ENCODE measurements around the gene PTPRZ1. TPM values are rescaled to one million over a fixed set of nuclear protein-coding genes. Genes with fewer than 3 reads are reported as not detected.

The PTPRZ1 gene
- polyA plus RNA-seq, 2 of the 4 experiments (the other 2 are of a cell fraction) = not detected

GRCh38 chr7:121961089-121961867, 88.3 kb downstream of the PTPRZ1 start:
- CTCF ChIA-PET = interaction anchor here (1.4 kb wide), 1 partner anchor 33 kb away, joined by 3 read pairs; no protein-coding TSS in a partner anchor
- FAIRE-seq = no peak
- POLR2A ChIA-PET = no interaction called here
- WGBS (ENCODE audit: missing lambda C conversion rate) = 58% methylated on average over 5 of the region's 5 CpGs
- Histone ChIP-seq H3K4me3 (no peak overlapping the region), H3K4me2 (no peak overlapping the region), H3K9me3 (no peaks in the 10 kb centered on the region), H3K4me1 (no peaks in the 10 kb centered on the region), H3K27ac (no peak overlapping the region)
- TF ChIP-seq ATOH8 (CRISPR knock-in tag; IDR thresholded peaks at IDR 0.05; ENCODE audit: low read depth) = no peak
- TF ChIP-seq TP53 (CRISPR knock-in tag; IDR thresholded peaks at IDR 0.05) = no peak
- TF ChIP-seq BCL3 (IDR thresholded peaks at IDR 0.05) = no peak
- TF ChIP-seq HDAC2 (IDR thresholded peaks at IDR 0.05) = no peak
- no peak for TF ChIP-seq HES2 (IDR thresholded peaks at IDR 0.05)
- TF ChIP-seq, protein P1, sequence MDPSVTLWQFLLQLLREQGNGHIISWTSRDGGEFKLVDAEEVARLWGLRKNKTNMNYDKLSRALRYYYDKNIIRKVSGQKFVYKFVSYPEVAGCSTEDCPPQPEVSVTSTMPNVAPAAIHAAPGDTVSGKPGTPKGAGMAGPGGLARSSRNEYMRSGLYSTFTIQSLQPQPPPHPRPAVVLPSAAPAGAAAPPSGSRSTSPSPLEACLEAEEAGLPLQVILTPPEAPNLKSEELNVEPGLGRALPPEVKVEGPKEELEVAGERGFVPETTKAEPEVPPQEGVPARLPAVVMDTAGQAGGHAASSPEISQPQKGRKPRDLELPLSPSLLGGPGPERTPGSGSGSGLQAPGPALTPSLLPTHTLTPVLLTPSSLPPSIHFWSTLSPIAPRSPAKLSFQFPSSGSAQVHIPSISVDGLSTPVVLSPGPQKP (IDR thresholded peaks at IDR 0.05; ENCODE audit: low read depth, low read length) = no peak
- TF ChIP-seq, protein P2, sequence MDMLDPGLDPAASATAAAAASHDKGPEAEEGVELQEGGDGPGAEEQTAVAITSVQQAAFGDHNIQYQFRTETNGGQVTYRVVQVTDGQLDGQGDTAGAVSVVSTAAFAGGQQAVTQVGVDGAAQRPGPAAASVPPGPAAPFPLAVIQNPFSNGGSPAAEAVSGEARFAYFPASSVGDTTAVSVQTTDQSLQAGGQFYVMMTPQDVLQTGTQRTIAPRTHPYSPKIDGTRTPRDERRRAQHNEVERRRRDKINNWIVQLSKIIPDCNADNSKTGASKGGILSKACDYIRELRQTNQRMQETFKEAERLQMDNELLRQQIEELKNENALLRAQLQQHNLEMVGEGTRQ (IDR thresholded peaks at IDR 0.05) = no peak
- no peak for TF ChIP-seq NR3C1 (IDR thresholded peaks at IDR 0.05)
- TF ChIP-seq ZNF302 (CRISPR knock-in tag; IDR thresholded peaks at IDR 0.05) = no peak
- no peak for TF ChIP-seq FOXS1 (CRISPR knock-in tag; IDR thresholded peaks at IDR 0.05)
- no peak for TF ChIP-seq ZC3H11A (IDR thresholded peaks at IDR 0.05)
- TF ChIP-seq ESRRA (IDR thresholded peaks at IDR 0.05; ENCODE audit: borderline replicate concordance, low read length) = no peak
- TF ChIP-seq CHD4 (IDR thresholded peaks at IDR 0.05; ENCODE audit: borderline replicate concordance) = no peak
- peak in 1 of 2 experiments; percentile 4 for DNase-seq (ENCODE audit: low read depth in 1 of 2, low spot score in 1 of 2)
- ATAC-seq = no peak; a peak in 2 of 6 replicates

DNA sequence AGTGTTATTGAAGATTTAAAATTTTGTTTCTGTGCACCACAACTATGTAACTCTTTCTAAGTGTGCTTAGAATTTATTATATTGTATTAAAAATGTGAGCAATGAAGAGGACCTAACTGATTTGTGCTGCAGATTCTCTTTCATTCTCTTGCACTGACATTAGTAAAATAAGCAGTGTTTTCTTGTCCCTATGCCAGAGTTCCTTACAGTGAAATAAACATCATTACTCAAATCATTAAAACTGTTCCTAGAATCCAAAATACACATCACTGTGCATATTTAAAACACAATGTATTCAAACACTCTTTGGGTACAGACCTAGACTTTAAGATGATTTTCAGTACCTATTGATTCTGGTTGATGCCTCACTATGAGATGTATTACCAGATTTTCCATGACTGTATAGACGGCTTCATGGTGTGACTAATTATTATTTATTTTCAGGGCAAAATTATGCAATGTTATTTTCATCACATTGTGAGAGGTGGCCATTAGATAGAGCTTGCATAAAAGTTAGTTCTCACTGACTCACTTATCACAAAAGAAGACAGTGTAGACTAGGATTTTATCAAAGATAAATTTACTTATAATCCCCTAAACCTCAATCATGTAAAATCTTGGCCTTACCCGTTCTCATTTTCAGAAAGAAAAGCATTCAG, 93.4 kb downstream of the PTPRZ1 start:
- ChIA-PET CTCF (no interaction called here), POLR2A (no interaction called here)
- H3K9me3 ChIP-seq = no peaks in the 10 kb centered on the region
- H3K4me2 ChIP-seq = no peak overlapping the region
- no peak for ATAC-seq
- no peaks in the 10 kb centered on the region for H3K4me1 ChIP-seq
- WGBS (ENCODE audit: missing lambda C conversion rate) = 0% methylated on average over 2 of the region's 2 CpGs
- TF ChIP-seq MAFK (IDR thresholded peaks at IDR 0.05; ENCODE audit: partially characterized antibody) = no peak
- TF ChIP-seq TP53 (CRISPR knock-in tag; IDR thresholded peaks at IDR 0.05) = no peak
- TF ChIP-seq CEBPB (IDR thresholded peaks at IDR 0.05) = no peak
- TF ChIP-seq, protein P2 (IDR thresholded peaks at IDR 0.05) = no peak
- no peak for TF ChIP-seq TFCP2L1 (CRISPR knock-in tag; IDR thresholded peaks at IDR 0.05)
- no peak for TF ChIP-seq NFE2L2 (conservative IDR thresholded peaks at IDR 0.05; ENCODE audit: low read length)
- TF ChIP-seq ZFP36 (IDR thresholded peaks at IDR 0.05; ENCODE audit: borderline replicate concordance, partially characterized antibody) = no peak
- no peak for TF ChIP-seq POLR2A (IDR thresholded peaks at IDR 0.05; ENCODE audit: low read length)
- FAIRE-seq = no peak
- H3K4me3 ChIP-seq = no peak overlapping the region
- H3K27ac ChIP-seq = no peak overlapping the region
- no peak for DNase-seq (ENCODE audit: low read depth in 1 of 2, low spot score in 1 of 2)
